Vagina (tissue), 2 donors: ENCODE measurements around the gene CTNNBL1. TPM values are rescaled to one million over a fixed set of nuclear protein-coding genes. Genes with fewer than 3 reads are reported as not detected.

Experiments used
- DNase-seq, 2 donors: peaks; one replicate each; pipeline ENCODE4 v3.0.0-alpha.2; 2017; ENCODE audit errors: extremely low spot score in 2 of 2
- H3K27ac ChIP-seq: fragments of 200-600 bp; sonication (generic); one replicate; pipeline ENCODE4 v1.5.1; 2019
- H3K27me3 ChIP-seq: fragments of 200-600 bp; sonication (generic); one replicate; pipeline ENCODE4 v1.5.1; 2019
- H3K36me3 ChIP-seq, 2 donors: fragments of 200-600 bp; sonication (generic); one replicate each; pipeline ENCODE4 v1.5.1; 2017 to 2019
- H3K4me1 ChIP-seq: fragments of 200-600 bp; sonication (generic); one replicate; pipeline ENCODE4 v1.5.1; 2019
- H3K4me3 ChIP-seq, 2 donors: fragments of 200-600 bp; sonication (generic); 1 replicate in 1 of 2; 2 replicates in 1 of 2; pipeline ENCODE4 v1.5.1; 2016 to 2019
- H3K9me3 ChIP-seq: fragments of 200-600 bp; sonication (generic); one replicate; pipeline ENCODE4 v1.5.1; 2019
- CTCF ChIP-seq, 3 experiments: fragments of 450-650 bp in 2 of 3; fragments of 200-600 bp in 1 of 3; sonication (generic) in 1 of 3; IDR thresholded peaks; one replicate each; pipeline ENCODE4 v1.5.1; 2017 to 2019; ENCODE audit warnings: antibody characterized with exemption in 3 of 3, mild to moderate bottlenecking in 2 of 3, moderate library complexity in 2 of 3
- POLR2A ChIP-seq, 2 donors: fragments of 450-650 bp; IDR thresholded peaks; one replicate each; pipeline ENCODE4 v1.6.1; 2017; ENCODE audit warnings: antibody characterized with exemption in 2 of 2, mild to moderate bottlenecking in 2 of 2, moderate library complexity in 2 of 2
- POLR2AphosphoS5 ChIP-seq, 2 donors: sonication (generic); formaldehyde crosslinking; IDR thresholded peaks; one replicate each; pipeline ENCODE4 v1.9.0; 2017; ENCODE audit warnings: antibody characterized with exemption in 2 of 2, mild to moderate bottlenecking in 2 of 2, low read depth in 1 of 2; ENCODE audit not compliant: insufficient read depth in 1 of 2
- intact Hi-C: fragments of 100-400 bp; cut with DNase I; formaldehyde crosslinking; loops from one replicate; pipeline ENCODE4 v1.15.1; 2023
- total RNA-seq: library from RNA; depleted of rRNA; stranded (reverse); fragments of >200 nt; gene quantifications from one replicate; pipeline ENCODE4 v1.2.3, GENCODE V29; 2016

Gene CTNNBL1
- total RNA-seq, 1 donor from 2014 or later = 40.3 TPM

- Histone ChIP-seq H3K9me3 (no peaks in the 10 kb centered on the region), H3K36me3 (peaks cover 0 to 17% of the 10 kb centered on the region in 2 donors), H3K27ac (no peak overlapping the region), H3K4me3 (no peak overlapping the region), H3K27me3 (no peaks in the 10 kb centered on the region), H3K4me1 (no peaks in the 10 kb centered on the region)
- no peak for DNase-seq
- intact Hi-C loops = no loop called here
- TF ChIP-seq POLR2A (IDR thresholded peaks at IDR 0.05) = no peak
These were observed 95.6 kb downstream of the CTNNBL1 start for GRCh38 chr20:37789408-37789807.

DNA sequence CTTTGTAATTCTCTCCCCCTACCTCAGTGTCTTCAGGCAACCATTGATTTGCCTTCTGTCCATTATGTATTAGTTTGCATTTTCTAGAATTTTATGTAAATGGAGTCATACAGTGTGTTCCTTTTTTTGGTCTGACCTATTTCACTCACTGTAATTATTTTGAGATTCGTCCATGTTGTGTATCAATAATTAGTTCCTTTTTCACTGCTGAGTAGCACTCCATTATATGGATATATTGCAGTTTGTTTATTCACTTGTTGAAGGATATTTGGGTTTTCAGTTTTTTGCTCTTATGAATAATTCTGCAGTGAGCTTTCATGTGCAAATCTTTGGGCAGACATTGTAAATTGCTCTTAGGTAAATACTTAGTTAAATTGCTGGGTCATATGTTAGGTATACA is 97.1 kb downstream of the CTNNBL1 start:
- intact Hi-C loops = no loop called here

GRCh38 chr20:37796121-37796520 is 102.3 kb downstream of the CTNNBL1 start:
- Histone ChIP-seq H3K36me3 (peaks cover 0 to under 1% of the 10 kb centered on the region in 2 donors), H3K9me3 (no peaks in the 10 kb centered on the region), H3K27ac (no peak overlapping the region), H3K27me3 (no peaks in the 10 kb centered on the region), H3K4me3 (no peak overlapping the region), H3K4me1 (no peaks in the 10 kb centered on the region)
- no peak for DNase-seq
- intact Hi-C loops = no loop called here
- no peak for TF ChIP-seq CTCF (IDR thresholded peaks at IDR 0.05)
- no peak for TF ChIP-seq POLR2AphosphoS5 (IDR thresholded peaks at IDR 0.05; ENCODE audit: insufficient read depth in 1 of 2, low read depth in 1 of 2)
- TF ChIP-seq POLR2A (IDR thresholded peaks at IDR 0.05) = no peak

More for the DNA sequence above, 97.1 kb downstream of the CTNNBL1 start:
- H3K27me3 ChIP-seq = no peaks in the 10 kb centered on the region
- H3K4me3 ChIP-seq = no peak overlapping the region
- peaks cover 0 to 17% of the 10 kb centered on the region in 2 donors for H3K36me3 ChIP-seq
- no peak for DNase-seq
- no peaks in the 10 kb centered on the region for H3K4me1 ChIP-seq
- no peaks in the 10 kb centered on the region for H3K9me3 ChIP-seq
- no peak for TF ChIP-seq POLR2AphosphoS5 (IDR thresholded peaks at IDR 0.05; ENCODE audit: insufficient read depth in 1 of 2, low read depth in 1 of 2)
- no peak for TF ChIP-seq POLR2A (IDR thresholded peaks at IDR 0.05)
- TF ChIP-seq CTCF (IDR thresholded peaks at IDR 0.05) = no peak
- no peak overlapping the region for H3K27ac ChIP-seq

GRCh38 chr20:37796733-37797132 is 102.9 kb downstream of the CTNNBL1 start:
- no peaks in the 10 kb centered on the region for H3K36me3 ChIP-seq
- intact Hi-C loops = no loop called here

GRCh38 chr20:37797669-37798175 is 103.9 kb downstream of the CTNNBL1 start:
- Histone ChIP-seq H3K4me1 (no peaks in the 10 kb centered on the region), H3K27me3 (no peaks in the 10 kb centered on the region), H3K36me3 (no peaks in the 10 kb centered on the region), H3K27ac (no peak overlapping the region), H3K9me3 (no peaks in the 10 kb centered on the region), H3K4me3 (no peak overlapping the region)
- no peak for DNase-seq
- intact Hi-C loops = no loop called here
- no peak for TF ChIP-seq POLR2AphosphoS5 (IDR thresholded peaks at IDR 0.05; ENCODE audit: insufficient read depth in 1 of 2, low read depth in 1 of 2)
- no peak for TF ChIP-seq POLR2A (IDR thresholded peaks at IDR 0.05)
- TF ChIP-seq CTCF (IDR thresholded peaks at IDR 0.05) = no peak

More at GRCh38 chr20:37796733-37797132, 102.9 kb downstream of the CTNNBL1 start:
- DNase-seq = no peak
- Histone ChIP-seq H3K27me3 (no peaks in the 10 kb centered on the region), H3K9me3 (no peaks in the 10 kb centered on the region), H3K27ac (no peak overlapping the region), H3K4me1 (no peaks in the 10 kb centered on the region), H3K4me3 (no peak overlapping the region)
- TF ChIP-seq CTCF (IDR thresholded peaks at IDR 0.05) (no peak), POLR2AphosphoS5 (IDR thresholded peaks at IDR 0.05; ENCODE audit: insufficient read depth in 1 of 2, low read depth in 1 of 2) (no peak), POLR2A (IDR thresholded peaks at IDR 0.05) (no peak)
